Measurements from ENCODE around the gene LAIR2.

The LAIR2 gene

DNA sequence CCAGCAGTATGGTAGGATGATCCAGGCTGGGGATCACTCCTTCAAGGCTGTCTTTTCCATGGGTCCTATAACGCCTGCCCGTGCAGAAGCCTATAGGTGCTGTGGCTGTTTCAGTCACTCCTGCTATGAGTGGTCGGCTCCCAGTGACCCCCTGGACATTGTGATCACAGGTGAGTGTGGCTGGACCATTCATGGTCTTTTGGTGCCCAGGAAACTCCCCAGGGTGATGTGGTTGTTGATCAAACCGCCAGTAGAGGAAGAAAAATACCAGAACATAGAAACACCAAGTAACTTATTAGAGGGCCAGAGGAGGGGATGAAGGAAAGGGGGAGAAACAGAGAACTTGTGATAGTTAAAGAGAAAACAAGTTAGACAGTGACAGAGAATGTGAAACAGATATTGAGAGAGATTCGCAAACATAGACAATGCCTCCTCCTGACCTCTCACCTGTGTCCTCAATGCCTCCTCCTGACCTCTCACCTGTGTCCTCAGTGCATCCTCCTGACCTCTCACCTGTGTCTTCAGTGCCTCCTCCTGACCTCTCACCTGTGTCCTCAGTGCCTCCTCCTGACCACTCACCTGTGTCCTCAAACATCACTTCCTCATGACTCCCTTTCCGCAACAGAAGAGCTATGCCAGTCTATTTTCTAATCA lies 19.4 kb downstream of the LAIR2 start:
- DNase-seq (ENCODE audit: low read depth, low spot score): no peak
- H3K4me3 ChIP-seq (ENCODE audit: low read length): no peak overlapping the region

GRCh38 chr19:54523403-54523802 lies 20.8 kb downstream of the LAIR2 start:
- DNase-seq (ENCODE audit: low read depth, low spot score): peak; percentile 15

DNA sequence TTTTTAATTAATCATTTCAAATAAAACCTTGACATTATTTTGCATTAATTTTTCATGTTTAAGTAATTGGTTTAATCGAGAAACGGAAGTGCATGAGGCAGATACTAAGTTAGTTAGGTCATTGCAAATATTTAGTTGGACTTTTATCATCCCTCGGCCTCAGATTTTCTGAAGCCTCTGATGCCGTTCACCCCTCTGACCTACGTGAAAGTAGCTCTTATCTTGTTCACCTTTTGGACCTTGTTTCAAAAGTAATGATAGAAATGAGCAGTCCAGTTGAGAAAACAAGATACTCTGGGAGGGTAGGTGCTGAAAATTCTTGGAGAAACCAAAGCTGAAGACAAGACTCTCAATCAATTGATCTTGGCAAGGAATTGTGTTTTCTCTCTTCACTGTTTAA lies 23.0 kb downstream of the LAIR2 start:
- no peak overlapping the region for H3K4me3 ChIP-seq (ENCODE audit: low read length)
- no peak for DNase-seq (ENCODE audit: low read depth, low spot score)

More at GRCh38 chr19:54523403-54523802, 20.8 kb downstream of the LAIR2 start:
- H3K4me3 ChIP-seq (ENCODE audit: low read length): no peak overlapping the region

GRCh38 chr19:54526972-54527371 lies 24.3 kb downstream of the LAIR2 start:
- no peak for DNase-seq (ENCODE audit: low read depth, low spot score)
- no peak overlapping the region for H3K4me3 ChIP-seq (ENCODE audit: low read length)

DNA sequence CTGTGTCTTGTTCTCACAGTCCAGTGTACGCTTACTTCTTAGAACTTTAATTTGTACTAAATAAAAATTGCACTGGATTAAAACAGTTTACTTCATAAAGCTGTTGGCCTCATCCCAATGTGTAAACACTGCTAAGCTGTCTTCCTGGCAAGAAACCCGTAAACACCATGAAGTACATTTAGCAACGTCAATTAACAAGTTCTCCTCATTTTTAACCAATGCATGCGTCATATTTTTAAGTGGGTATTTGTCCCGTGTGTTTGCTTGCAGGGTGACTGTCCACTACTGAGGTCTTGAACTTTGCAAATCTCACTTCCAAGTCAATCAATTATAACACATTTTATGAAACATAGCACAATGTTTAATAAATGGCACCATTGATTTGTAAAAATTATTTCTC lies 28.2 kb downstream of the LAIR2 start:
- no peak overlapping the region for H3K4me3 ChIP-seq (ENCODE audit: low read length)
- DNase-seq (ENCODE audit: low read depth, low spot score): no peak

DNA sequence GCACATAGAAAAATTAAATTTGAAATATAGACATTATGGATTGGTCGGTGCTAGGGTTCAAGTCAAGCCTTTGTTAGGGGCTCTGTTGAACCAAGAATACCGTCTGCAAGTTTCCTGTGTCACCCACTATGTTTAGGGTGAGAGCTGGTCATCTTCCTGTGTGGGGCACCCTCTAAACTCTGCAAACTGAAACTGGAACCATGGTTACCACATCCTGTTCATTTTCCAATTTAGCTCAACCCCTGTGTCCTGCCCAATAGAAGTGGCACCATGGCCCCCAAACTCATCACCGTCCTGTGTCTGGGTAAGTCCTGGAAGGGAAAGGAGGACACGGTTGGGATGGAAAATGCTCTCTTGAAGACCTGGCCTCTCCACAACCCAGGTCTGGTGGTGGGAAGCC lies 29.9 kb downstream of the LAIR2 start:
- no peak overlapping the region for H3K4me3 ChIP-seq (ENCODE audit: low read length)
- DNase-seq (ENCODE audit: low read depth, low spot score): no peak

DNA sequence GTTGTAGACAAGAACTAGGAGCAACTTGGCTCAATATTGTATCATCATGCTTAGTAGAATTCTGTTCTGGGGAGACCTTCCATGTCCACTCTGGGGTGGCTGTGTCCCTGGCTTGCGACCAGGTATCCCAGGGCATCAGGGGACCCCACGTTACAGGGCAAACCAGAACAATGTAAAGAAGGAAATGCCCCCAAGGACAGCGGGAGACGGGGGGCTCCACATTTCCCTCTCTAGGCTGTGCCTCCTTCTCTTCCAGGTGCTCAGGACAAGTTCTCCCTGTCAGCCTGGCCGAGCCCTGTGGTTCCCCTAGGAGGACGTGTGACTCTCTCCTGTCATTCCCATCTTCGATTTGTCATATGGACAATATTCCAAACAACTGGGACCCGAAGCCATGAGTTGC lies 30.8 kb downstream of the LAIR2 start:
- H3K4me3 ChIP-seq (ENCODE audit: low read length): no peak overlapping the region
- no peak for DNase-seq (ENCODE audit: low read depth, low spot score)

- no peak overlapping the region for H3K4me3 ChIP-seq (ENCODE audit: low read length)
- DNase-seq (ENCODE audit: low read depth, low spot score): no peak
Observed at GRCh38 chr19:54534156-54534555, 31.5 kb downstream of the LAIR2 start.

DNA sequence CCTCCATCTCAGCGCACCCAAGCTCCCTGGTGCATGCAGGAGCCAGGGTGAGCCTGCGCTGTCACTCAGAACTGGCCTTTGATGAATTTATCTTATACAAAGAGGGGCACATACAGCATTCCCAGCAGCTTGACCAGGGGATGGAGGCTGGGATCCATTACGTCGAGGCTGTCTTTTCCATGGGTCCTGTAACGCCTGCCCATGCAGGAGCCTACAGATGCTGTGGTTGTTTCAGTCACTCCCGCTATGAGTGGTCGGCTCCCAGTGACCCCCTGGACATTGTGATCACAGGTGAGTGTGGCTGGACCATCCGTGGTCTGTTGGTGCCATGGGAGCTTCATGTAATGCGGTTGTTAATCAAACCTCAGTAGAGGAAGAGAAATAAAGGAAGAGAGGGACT lies 33.0 kb downstream of the LAIR2 start:
- DNase-seq (ENCODE audit: low read depth, low spot score): no peak

GRCh38 chr19:54536956-54537355 lies 34.3 kb downstream of the LAIR2 start:
- no peak for DNase-seq (ENCODE audit: low read depth, low spot score)
- no peak overlapping the region for H3K4me3 ChIP-seq (ENCODE audit: low read length)

More for the DNA sequence above, 33.0 kb downstream of the LAIR2 start:
- no peak overlapping the region for H3K4me3 ChIP-seq (ENCODE audit: low read length)

GRCh38 chr19:54541712-54542111 lies 39.1 kb downstream of the LAIR2 start:
- H3K4me3 ChIP-seq (ENCODE audit: low read length): no peak overlapping the region
- no peak for DNase-seq (ENCODE audit: low read depth, low spot score)

DNA sequence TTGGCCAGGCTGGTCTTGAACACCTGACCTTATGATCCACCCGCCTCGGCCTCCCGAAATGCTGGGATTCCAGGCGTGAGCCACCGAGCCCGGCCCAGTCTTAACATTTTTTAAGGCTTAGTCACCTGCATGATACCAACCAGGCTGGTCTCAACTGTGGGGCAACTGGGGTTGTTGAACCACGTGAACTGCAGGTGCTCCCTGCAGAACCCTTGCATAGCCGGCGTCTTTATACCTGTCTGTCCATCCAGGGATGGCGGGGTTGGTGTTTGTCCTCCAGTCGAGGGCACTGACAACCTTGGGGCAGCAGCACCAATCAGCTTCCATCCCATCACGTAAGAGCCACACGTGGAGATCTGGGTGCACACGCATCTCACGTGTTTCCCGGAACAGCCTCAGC lies 46.2 kb downstream of the LAIR2 start:
- no peak overlapping the region for H3K4me3 ChIP-seq (ENCODE audit: low read length)
- no peak for DNase-seq (ENCODE audit: low read depth, low spot score)

DNA sequence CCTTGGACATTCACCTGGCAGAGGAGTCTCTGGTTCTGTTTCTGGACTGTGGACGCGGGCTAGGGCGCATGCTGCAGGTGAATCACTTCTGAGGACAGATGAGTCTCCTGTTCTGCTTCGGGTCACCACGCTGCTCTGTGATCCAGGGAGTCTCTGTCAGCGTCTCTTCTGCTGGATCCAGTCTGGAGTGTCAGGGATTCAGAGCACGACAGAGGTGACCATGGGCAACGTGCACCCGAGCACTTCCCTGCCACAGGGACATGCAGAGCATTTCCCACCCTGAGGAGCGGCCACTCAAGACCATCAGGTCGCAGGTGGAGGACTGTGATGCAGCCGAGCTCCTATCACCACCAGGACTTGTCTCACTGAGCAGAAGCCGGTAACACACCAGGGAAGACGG lies 46.6 kb downstream of the LAIR2 start:
- H3K4me3 ChIP-seq (ENCODE audit: low read length): no peak overlapping the region
- no peak for DNase-seq (ENCODE audit: low read depth, low spot score)

- H3K4me3 ChIP-seq (ENCODE audit: low read length): no peak overlapping the region
- peak; percentile 81 for DNase-seq (ENCODE audit: low read depth, low spot score)
Observed at GRCh38 chr19:54551293-54551692, 48.7 kb downstream of the LAIR2 start.

GRCh38 chr19:54551950-54552912 lies 49.6 kb downstream of the LAIR2 start:
- no peak for DNase-seq (ENCODE audit: low read depth, low spot score)
- no peak overlapping the region for H3K4me3 ChIP-seq (ENCODE audit: low read length)

- no peak for DNase-seq (ENCODE audit: low read depth, low spot score)
- no peak overlapping the region for H3K4me3 ChIP-seq (ENCODE audit: low read length)
Observed at GRCh38 chr19:54552913-54553310, 50.3 kb downstream of the LAIR2 start.

- no peak for DNase-seq (ENCODE audit: low read depth, low spot score)
- H3K4me3 ChIP-seq (ENCODE audit: low read length): no peak overlapping the region
Observed at GRCh38 chr19:54554006-54554405, 51.4 kb downstream of the LAIR2 start.

- H3K4me3 ChIP-seq (ENCODE audit: low read length): no peak overlapping the region
- DNase-seq (ENCODE audit: low read depth, low spot score): no peak
Observed at GRCh38 chr19:54554896-54555295, 52.3 kb downstream of the LAIR2 start.

GRCh38 chr19:54556194-54556593 lies 53.6 kb downstream of the LAIR2 start:
- no peak overlapping the region for H3K4me3 ChIP-seq (ENCODE audit: low read length)
- DNase-seq (ENCODE audit: low read depth, low spot score): no peak

- DNase-seq (ENCODE audit: low read depth, low spot score): no peak
- no peak overlapping the region for H3K4me3 ChIP-seq (ENCODE audit: low read length)
Observed at GRCh38 chr19:54558339-54558738, 55.7 kb downstream of the LAIR2 start.
